T-helper 2 cell treated with Interferon-gamma antibody and Interleukin-4, amounts not matched to agents 100 ng/mL and 5 ng/mL, for 36 hours (primary cell): ENCODE results near the gene TMCO4. TPM values are rescaled to one million over a fixed set of nuclear protein-coding genes. Genes with fewer than 3 reads are reported as not detected.
"Not testable (repeated sequence)": the region's sequence is repeated elsewhere in the genome, so short reads cannot be mapped to it uniquely, and the experiment has no call there.

ENCODE experiments used
- intact Hi-C: fragments of 100-400 bp; cut with micrococcal nuclease; formaldehyde crosslinking; loops from one replicate; pipeline ENCODE4 v1.15.1; 2023
- total RNA-seq: library from RNA; stranded (reverse); gene quantifications from 2 replicates; pipeline ENCODE4 v1.2.3, GENCODE V29; 2022

TMCO4 gene
- total RNA-seq, 1 donor from 2014 or later: 14.7 TPM

DNA sequence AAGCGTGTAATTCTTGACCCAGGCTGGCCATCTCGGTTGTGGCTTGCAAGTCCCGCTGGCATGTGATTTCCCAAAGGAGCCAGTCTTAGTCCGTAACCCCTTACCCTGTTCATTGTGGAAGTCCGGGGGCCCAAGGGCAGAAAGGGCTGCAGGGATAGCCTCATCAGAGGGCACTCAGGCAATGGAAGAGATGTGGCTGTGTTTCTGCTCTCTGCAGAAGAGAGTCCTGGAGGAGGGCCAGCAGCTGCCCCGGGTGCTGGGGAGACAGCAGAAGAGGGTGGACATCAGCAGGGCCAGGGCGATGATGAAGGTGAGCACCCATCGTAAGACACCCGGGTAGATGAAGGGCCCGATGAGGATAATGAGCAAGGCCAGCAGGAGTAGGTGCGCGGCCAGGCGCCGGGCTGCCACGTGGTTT is 14.5 kb upstream of the TMCO4 start:
- intact Hi-C loops: loop anchor here (5.0 kb wide), 1 partner anchor 152 kb away; the partner anchor contains the start of gene HTR6

- intact Hi-C loops: loop anchor here (5.0 kb wide), 1 partner anchor 151 kb away; the partner anchor contains the start of gene HTR6
Observed at GRCh38 chr1:19813643-19813960, 13.9 kb upstream of the TMCO4 start.

- intact Hi-C loops: loop anchor here (5.0 kb wide), 1 partner anchor 151 kb away; the partner anchor contains the start of gene HTR6
Observed at GRCh38 chr1:19812875-19813642, 13.3 kb upstream of the TMCO4 start.

- intact Hi-C loops: loop anchor here (5.0 kb wide), 1 partner anchor 149 kb away; the partner anchor contains the start of gene HTR6
Observed at GRCh38 chr1:19811206-19811851, 11.6 kb upstream of the TMCO4 start.

GRCh38 chr1:19809044-19809750 is 9.5 kb upstream of the TMCO4 start:
- intact Hi-C loops: loop anchor here (10.0 kb wide), 1 partner anchor 94 kb away; no protein-coding TSS in a partner anchor

DNA sequence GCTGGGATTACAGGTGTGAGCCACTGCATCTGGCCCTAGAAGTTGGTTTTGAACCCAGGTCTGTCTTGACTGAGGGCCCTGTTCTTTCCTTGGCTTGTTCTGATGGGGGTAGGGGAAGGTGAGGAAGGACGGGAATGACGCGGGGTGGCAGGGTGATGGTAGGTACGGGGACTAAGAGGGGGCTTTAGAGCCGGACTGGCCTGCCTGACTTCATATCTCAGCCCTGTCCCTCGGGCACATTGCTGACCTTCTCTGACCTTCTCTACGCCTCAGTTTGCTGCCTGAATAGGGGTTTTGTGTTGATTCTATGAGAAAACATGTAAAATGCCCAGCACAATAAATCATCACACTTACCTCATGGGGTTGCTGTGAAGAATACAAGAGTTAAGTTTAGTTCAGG is 8.6 kb upstream of the TMCO4 start:
- intact Hi-C loops: loop anchor here (10.0 kb wide), 1 partner anchor 94 kb away; no protein-coding TSS in a partner anchor

DNA sequence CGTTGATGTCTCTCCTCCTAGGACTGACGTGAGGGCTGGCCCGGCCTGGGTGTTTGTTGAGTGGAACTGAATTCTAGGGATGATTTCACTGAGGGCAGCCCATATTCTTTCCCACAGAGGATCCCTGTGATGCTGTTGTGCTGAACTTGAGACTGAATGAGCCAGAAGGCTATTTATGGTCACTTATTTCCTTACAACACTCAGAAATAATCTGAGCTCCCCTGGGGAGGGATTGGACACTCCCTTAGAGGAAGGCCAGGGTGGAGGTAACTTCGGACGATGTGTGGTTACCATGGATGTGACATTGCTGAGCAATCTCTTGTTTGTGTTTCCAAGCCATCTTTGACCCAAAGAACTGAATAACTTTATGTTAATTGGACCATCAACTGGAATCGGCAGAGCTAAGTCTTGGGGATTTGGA is 5.1 kb upstream of the TMCO4 start:
- intact Hi-C loops: loop anchor here (10.0 kb wide), 1 partner anchor 90 kb away; no protein-coding TSS in a partner anchor

- intact Hi-C loops: loop anchor here (10.0 kb wide), 1 partner anchor 87 kb away; no protein-coding TSS in a partner anchor
Observed at GRCh38 chr1:19802269-19802668, 2.6 kb upstream of the TMCO4 start.

- intact Hi-C loops: loop anchor here (1.0 to 10.0 kb wide), 2 partner anchors 82 to 85 kb away; partner anchors contain the start of gene OTUD3
Observed at GRCh38 chr1:19800076-19800804, 524 bp upstream of the TMCO4 start.

GRCh38 chr1:19798486-19799229 is 1.1 kb downstream of the TMCO4 start:
- intact Hi-C loops: no loop called here

DNA sequence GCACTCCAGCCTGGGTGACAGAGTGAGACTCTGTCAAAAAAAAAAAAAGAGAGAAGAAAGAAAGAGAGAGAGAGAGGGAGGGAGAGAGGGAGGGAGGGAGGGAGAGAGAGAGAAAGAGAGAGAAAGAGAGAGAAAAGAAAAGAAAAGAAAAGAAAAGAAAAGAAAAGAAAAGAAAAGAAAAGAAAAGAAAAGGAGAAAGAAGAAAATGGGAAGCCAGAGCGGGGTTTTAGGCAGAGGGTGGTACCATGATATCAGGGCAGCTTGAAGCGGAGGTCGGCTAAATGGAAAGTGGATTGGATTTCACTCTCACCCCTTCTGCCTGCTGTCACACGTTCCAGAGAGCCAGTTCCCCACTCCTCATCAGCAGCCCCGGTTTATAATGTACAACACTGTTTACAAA is 1.9 kb downstream of the TMCO4 start:
- intact Hi-C loops: no loop called here

- intact Hi-C loops: no loop called here
Observed at GRCh38 chr1:19794583-19794982, 5.1 kb downstream of the TMCO4 start.

- intact Hi-C loops: no loop called here
Observed at GRCh38 chr1:19793360-19794046, 6.2 kb downstream of the TMCO4 start.

GRCh38 chr1:19792237-19793002 is 7.3 kb downstream of the TMCO4 start:
- intact Hi-C loops: no loop called here

GRCh38 chr1:19790061-19790975 is 9.4 kb downstream of the TMCO4 start:
- intact Hi-C loops: not testable (repeated sequence)

DNA sequence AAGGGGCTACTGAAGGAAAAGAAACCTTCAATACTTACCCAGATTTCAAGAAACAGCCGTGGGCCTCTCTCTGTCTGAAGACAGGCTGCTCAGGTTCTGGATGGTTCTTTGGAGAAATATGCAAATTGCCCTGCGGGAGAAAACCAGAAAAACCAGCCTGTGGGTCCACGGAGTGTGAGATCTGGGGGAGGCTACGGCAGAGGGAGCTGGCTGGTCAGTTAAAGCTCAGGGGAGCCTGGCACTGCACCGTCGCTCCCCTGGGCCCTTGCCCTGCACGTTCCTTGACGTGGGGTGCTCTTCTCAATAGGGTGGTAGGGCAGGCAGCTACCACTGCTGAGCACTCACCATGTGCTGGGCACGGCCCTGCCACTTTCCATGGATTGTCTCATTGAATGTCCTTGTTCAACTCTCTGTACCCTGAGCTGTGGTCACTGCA is 12.7 kb downstream of the TMCO4 start:
- intact Hi-C loops: no loop called here

- intact Hi-C loops: no loop called here
Observed at GRCh38 chr1:19785660-19786059, 14.1 kb downstream of the TMCO4 start.
